ENCODE measurements around the gene FAM83C. TPM values are rescaled to one million over a fixed set of nuclear protein-coding genes. Genes with fewer than 3 reads are reported as not detected.

The FAM83C gene
- total RNA-seq, 1 donor from 2014 or later: not detected

- no peaks in the 10 kb centered on the region for H3K27me3 Mint-ChIP-seq
- no peak overlapping the region for H3K27ac Mint-ChIP-seq
- TF ChIP-seq, protein P1, sequence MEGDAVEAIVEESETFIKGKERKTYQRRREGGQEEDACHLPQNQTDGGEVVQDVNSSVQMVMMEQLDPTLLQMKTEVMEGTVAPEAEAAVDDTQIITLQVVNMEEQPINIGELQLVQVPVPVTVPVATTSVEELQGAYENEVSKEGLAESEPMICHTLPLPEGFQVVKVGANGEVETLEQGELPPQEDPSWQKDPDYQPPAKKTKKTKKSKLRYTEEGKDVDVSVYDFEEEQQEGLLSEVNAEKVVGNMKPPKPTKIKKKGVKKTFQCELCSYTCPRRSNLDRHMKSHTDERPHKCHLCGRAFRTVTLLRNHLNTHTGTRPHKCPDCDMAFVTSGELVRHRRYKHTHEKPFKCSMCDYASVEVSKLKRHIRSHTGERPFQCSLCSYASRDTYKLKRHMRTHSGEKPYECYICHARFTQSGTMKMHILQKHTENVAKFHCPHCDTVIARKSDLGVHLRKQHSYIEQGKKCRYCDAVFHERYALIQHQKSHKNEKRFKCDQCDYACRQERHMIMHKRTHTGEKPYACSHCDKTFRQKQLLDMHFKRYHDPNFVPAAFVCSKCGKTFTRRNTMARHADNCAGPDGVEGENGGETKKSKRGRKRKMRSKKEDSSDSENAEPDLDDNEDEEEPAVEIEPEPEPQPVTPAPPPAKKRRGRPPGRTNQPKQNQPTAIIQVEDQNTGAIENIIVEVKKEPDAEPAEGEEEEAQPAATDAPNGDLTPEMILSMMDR (conservative IDR thresholded peaks at IDR 0.05): no peak
- no peak for DNase-seq (ENCODE audit: extremely low spot score, unreplicated experiment)
- H3K4me1 Mint-ChIP-seq (ENCODE audit: unreplicated experiment): peaks cover 21% of the 10 kb centered on the region
- peaks cover 13% of the 10 kb centered on the region for H3K36me3 Mint-ChIP-seq
- no peak overlapping the region for H3K4me3 Mint-ChIP-seq
- H3K9me3 Mint-ChIP-seq: no peaks in the 10 kb centered on the region
Observed at GRCh38 chr20:35307666-35308653, 15.7 kb upstream of the FAM83C start.

GRCh38 chr20:35306931-35307517 is 14.8 kb upstream of the FAM83C start:
- no peaks in the 10 kb centered on the region for H3K9me3 Mint-ChIP-seq
- TF ChIP-seq, protein P1 (conservative IDR thresholded peaks at IDR 0.05): peak; percentile 81
- no peak overlapping the region for H3K27ac Mint-ChIP-seq
- peaks cover 21% of the 10 kb centered on the region for H3K4me1 Mint-ChIP-seq (ENCODE audit: unreplicated experiment)
- peaks cover 5% of the 10 kb centered on the region for H3K36me3 Mint-ChIP-seq
- DNase-seq (ENCODE audit: extremely low spot score, unreplicated experiment): no peak
- no peaks in the 10 kb centered on the region for H3K27me3 Mint-ChIP-seq
- no peak overlapping the region for H3K4me3 Mint-ChIP-seq

- H3K9me3 Mint-ChIP-seq: no peaks in the 10 kb centered on the region
- TF ChIP-seq, protein P1 (conservative IDR thresholded peaks at IDR 0.05): no peak
- H3K4me1 Mint-ChIP-seq (ENCODE audit: unreplicated experiment): peaks cover 21% of the 10 kb centered on the region
- peak overlapping the region; percentile 75 for H3K27ac Mint-ChIP-seq
- no peak for DNase-seq (ENCODE audit: extremely low spot score, unreplicated experiment)
- H3K27me3 Mint-ChIP-seq: no peaks in the 10 kb centered on the region
- no peak overlapping the region for H3K4me3 Mint-ChIP-seq
- peaks cover 3% of the 10 kb centered on the region for H3K36me3 Mint-ChIP-seq
Observed at GRCh38 chr20:35305682-35306556, 13.7 kb upstream of the FAM83C start.

DNA sequence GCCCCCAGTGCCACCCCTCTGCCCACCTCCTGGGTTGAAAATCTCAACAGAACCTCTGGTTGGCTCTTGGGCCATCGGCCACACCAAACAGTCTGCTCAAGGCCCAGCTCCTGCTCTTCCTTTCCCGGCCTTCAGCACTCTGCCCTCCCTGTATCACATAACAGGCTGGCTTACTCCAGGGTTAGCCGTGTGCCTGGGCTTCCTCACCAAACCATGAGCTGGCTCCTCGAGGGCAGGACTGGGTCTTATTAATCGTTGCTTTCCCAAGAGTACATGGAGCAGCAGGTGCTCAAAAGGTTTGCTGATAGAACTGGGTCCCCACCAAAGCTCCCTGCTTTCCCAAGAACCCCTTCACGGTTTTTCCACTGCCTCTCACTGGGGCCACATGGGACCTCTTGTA is 12.7 kb upstream of the FAM83C start:
- Mint-ChIP-seq H3K27me3 (no peaks in the 10 kb centered on the region), H3K9me3 (no peaks in the 10 kb centered on the region), H3K4me1 (ENCODE audit: unreplicated experiment) (peaks cover 21% of the 10 kb centered on the region), H3K36me3 (peaks cover 2% of the 10 kb centered on the region), H3K27ac (peak overlapping the region; percentile 66), H3K4me3 (no peak overlapping the region)
- TF ChIP-seq, protein P1 (conservative IDR thresholded peaks at IDR 0.05): no peak
- no peak for DNase-seq (ENCODE audit: extremely low spot score, unreplicated experiment)

DNA sequence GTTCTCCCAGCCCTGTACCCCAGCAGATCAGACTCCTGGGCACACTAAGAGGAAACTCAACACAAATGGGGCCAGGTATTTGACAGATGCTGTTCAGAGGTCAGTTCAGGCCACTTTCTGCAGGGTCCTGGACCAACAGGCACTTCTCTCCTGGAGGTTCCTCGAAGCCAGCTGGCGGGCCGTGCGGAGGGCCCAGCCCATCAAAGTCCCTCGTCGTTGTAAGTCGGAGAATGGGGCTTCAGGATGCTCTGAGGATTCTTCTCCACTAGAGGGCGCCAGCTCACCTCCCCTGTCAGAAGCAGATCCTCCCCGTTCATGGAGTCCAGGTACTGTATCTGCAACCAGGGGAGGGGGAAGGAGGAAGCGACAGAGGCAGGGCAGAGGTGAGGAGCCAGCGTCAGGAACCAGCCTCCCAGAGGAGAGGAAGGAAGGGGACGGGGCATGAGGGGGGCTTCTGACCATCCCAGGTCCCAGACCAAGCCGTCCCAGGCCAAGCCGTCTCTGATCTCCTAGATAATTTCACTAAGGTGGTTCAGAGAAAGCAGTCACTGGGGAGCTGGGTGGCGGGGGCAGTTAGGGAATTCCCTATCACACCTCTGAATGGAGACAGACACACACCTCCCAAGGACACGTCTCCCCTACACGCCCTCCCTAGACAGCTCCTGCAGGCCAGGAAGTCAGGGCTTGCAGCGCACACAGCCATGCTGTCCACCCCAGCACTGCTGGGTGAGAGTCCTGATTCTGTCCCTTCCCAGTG is 11.7 kb upstream of the FAM83C start:
- H3K27me3 Mint-ChIP-seq: no peaks in the 10 kb centered on the region
- peak overlapping the region; percentile 72 for H3K27ac Mint-ChIP-seq
- H3K9me3 Mint-ChIP-seq: no peaks in the 10 kb centered on the region
- H3K4me3 Mint-ChIP-seq: no peak overlapping the region
- H3K36me3 Mint-ChIP-seq: no peaks in the 10 kb centered on the region
- TF ChIP-seq, protein P1 (conservative IDR thresholded peaks at IDR 0.05): peak; percentile 97
- H3K4me1 Mint-ChIP-seq (ENCODE audit: unreplicated experiment): peaks cover 21% of the 10 kb centered on the region
- DNase-seq (ENCODE audit: extremely low spot score, unreplicated experiment): peak; percentile 85
